ENCODE results near the gene INPP5A. TPM values are rescaled to one million over a fixed set of nuclear protein-coding genes. Genes with fewer than 3 reads are reported as not detected.

Gene INPP5A
- total RNA-seq, 3 donors from 2014 or later = 26.6 to 50.6 (median 38.7) TPM

- H3K27ac ChIP-seq = no peak overlapping the region
- DNase-seq (ENCODE audit: low spot score in 2 of 2) = no peak
- H3K4me1 ChIP-seq = no peaks in the 10 kb centered on the region
- intact Hi-C loops (cut with DNase I; ENCODE audit: low total_unique reads) = no loop called here
- H3K36me3 ChIP-seq = no peaks in the 10 kb centered on the region
- no peaks in the 10 kb centered on the region for H3K27me3 ChIP-seq
- no peak overlapping the region for H3K4me3 ChIP-seq
- TF ChIP-seq CTCF (IDR thresholded peaks at IDR 0.05) (no peak), POLR2AphosphoS5 (IDR thresholded peaks at IDR 0.05) (no peak), POLR2A (IDR thresholded peaks at IDR 0.05) (no peak)
- no peaks in the 10 kb centered on the region for H3K9me3 ChIP-seq
These were observed 126.2 kb downstream of the INPP5A start for GRCh38 chr10:132663666-132664365.

- no peaks in the 10 kb centered on the region for H3K9me3 ChIP-seq
- H3K27ac ChIP-seq = no peak overlapping the region
- no peak for DNase-seq (ENCODE audit: low spot score in 2 of 2)
- TF ChIP-seq POLR2AphosphoS5 (IDR thresholded peaks at IDR 0.05) (no peak), CTCF (IDR thresholded peaks at IDR 0.05) (no peak), POLR2A (IDR thresholded peaks at IDR 0.05) (no peak)
- H3K27me3 ChIP-seq = no peaks in the 10 kb centered on the region
- H3K4me1 ChIP-seq = no peaks in the 10 kb centered on the region
- intact Hi-C loops (cut with DNase I; ENCODE audit: low total_unique reads) = no loop called here
- no peak overlapping the region for H3K4me3 ChIP-seq
- no peaks in the 10 kb centered on the region for H3K36me3 ChIP-seq
These were observed 126.8 kb downstream of the INPP5A start for GRCh38 chr10:132664407-132664806.

GRCh38 chr10:132664883-132665282, 127.3 kb downstream of the INPP5A start:
- DNase-seq (ENCODE audit: low spot score in 2 of 2) = no peak
- no peaks in the 10 kb centered on the region for H3K9me3 ChIP-seq
- H3K36me3 ChIP-seq = no peaks in the 10 kb centered on the region
- no peak overlapping the region for H3K4me3 ChIP-seq
- H3K4me1 ChIP-seq = no peaks in the 10 kb centered on the region
- no peaks in the 10 kb centered on the region for H3K27me3 ChIP-seq
- TF ChIP-seq POLR2AphosphoS5 (IDR thresholded peaks at IDR 0.05) (no peak), POLR2A (IDR thresholded peaks at IDR 0.05) (no peak), CTCF (IDR thresholded peaks at IDR 0.05) (no peak)
- intact Hi-C loops (cut with DNase I; ENCODE audit: low total_unique reads) = no loop called here
- H3K27ac ChIP-seq = no peak overlapping the region

- no peaks in the 10 kb centered on the region for H3K36me3 ChIP-seq
- no peak for DNase-seq (ENCODE audit: low spot score in 2 of 2)
- no peaks in the 10 kb centered on the region for H3K4me1 ChIP-seq
- no peaks in the 10 kb centered on the region for H3K9me3 ChIP-seq
- no peak for TF ChIP-seq CTCF (IDR thresholded peaks at IDR 0.05)
- TF ChIP-seq POLR2A (IDR thresholded peaks at IDR 0.05) = no peak
- TF ChIP-seq POLR2AphosphoS5 (IDR thresholded peaks at IDR 0.05) = no peak
- H3K4me3 ChIP-seq = no peak overlapping the region
- intact Hi-C loops (cut with DNase I; ENCODE audit: low total_unique reads) = no loop called here
- no peaks in the 10 kb centered on the region for H3K27me3 ChIP-seq
- H3K27ac ChIP-seq = no peak overlapping the region
These were observed 128.5 kb downstream of the INPP5A start for GRCh38 chr10:132665946-132666704.

GRCh38 chr10:132666705-132667341, 129.2 kb downstream of the INPP5A start:
- H3K27ac ChIP-seq = no peak overlapping the region
- no peak for DNase-seq (ENCODE audit: low spot score in 2 of 2)
- no peak overlapping the region for H3K4me3 ChIP-seq
- no peaks in the 10 kb centered on the region for H3K9me3 ChIP-seq
- no peaks in the 10 kb centered on the region for H3K27me3 ChIP-seq
- intact Hi-C loops (cut with DNase I; ENCODE audit: low total_unique reads) = no loop called here
- no peaks in the 10 kb centered on the region for H3K36me3 ChIP-seq
- TF ChIP-seq CTCF (IDR thresholded peaks at IDR 0.05) = no peak
- TF ChIP-seq POLR2A (IDR thresholded peaks at IDR 0.05) = no peak
- H3K4me1 ChIP-seq = no peaks in the 10 kb centered on the region
